Natural killer cell (primary cell): Measurements from ENCODE around the gene ZAP70. TPM values are rescaled to one million over a fixed set of nuclear protein-coding genes. Genes with fewer than 3 reads are reported as not detected.
A peak's percentile ranks its signal among the peaks of the same experiment; 100 is the strongest.

Experiments
- ATAC-seq, 3 donors: fragments of 150-1000 bp in 2 of 3; fragments of 200-7000 bp in 1 of 3; cut with Tn5 transposase; 1 replicate in 1 of 3; 2 replicates in 2 of 3; pipeline ENCODE4 v1.10.0; 2021; ENCODE audit warnings: mild to moderate bottlenecking in 2 of 3, moderate library complexity in 2 of 3
- DNase-seq, 2 donors: peaks; one replicate each; pipeline versions ENCODE4 v3.0.0 to v3.0.0-alpha.2; 2013 to 2021; ENCODE audit warnings: mixed read lengths in 1 of 2
- H3K27ac ChIP-seq: one replicate; pipeline ENCODE4 v1.5.1; 2013; ENCODE audit warnings: mild to moderate bottlenecking, low read length
- H3K27me3 ChIP-seq: one replicate; pipeline ENCODE4 v1.6.1; 2013; ENCODE audit warnings: low read length; ENCODE audit not compliant: control insufficient read depth, insufficient read depth
- H3K36me3 ChIP-seq: one replicate; pipeline ENCODE4 v1.6.1; 2013; ENCODE audit warnings: low read length; ENCODE audit not compliant: control insufficient read depth, insufficient read depth
- H3K4me1 ChIP-seq: one replicate; pipeline ENCODE4 v1.6.1; 2013; ENCODE audit warnings: low read length; ENCODE audit not compliant: control insufficient read depth, insufficient read depth
- H3K4me3 ChIP-seq: one replicate; pipeline ENCODE4 v1.5.1; 2013; ENCODE audit warnings: low read length
- H3K9me3 ChIP-seq: one replicate; pipeline ENCODE4 v1.6.1; 2013; ENCODE audit warnings: low read length; ENCODE audit not compliant: control insufficient read depth, insufficient read depth
- H3K27ac Mint-ChIP-seq, 2 donors: one replicate each; pipeline ENCODE4 v1.8.0; 2022; ENCODE audit warnings: mild to moderate bottlenecking in 2 of 2, mixed read lengths in 2 of 2, moderate library complexity in 1 of 2
- H3K27me3 Mint-ChIP-seq, 2 donors: one replicate each; pipeline ENCODE4 v1.8.0; 2022; ENCODE audit warnings: low read depth in 2 of 2, mixed read lengths in 2 of 2
- H3K36me3 Mint-ChIP-seq: one replicate; pipeline ENCODE4 v1.8.0; 2022; ENCODE audit warnings: mixed read lengths
- H3K4me1 Mint-ChIP-seq, 2 donors: one replicate each; pipeline ENCODE4 v1.8.0; 2022; ENCODE audit warnings: mixed read lengths in 2 of 2
- H3K4me3 Mint-ChIP-seq: one replicate; pipeline ENCODE4 v1.8.0; 2022; ENCODE audit warnings: mild to moderate bottlenecking, moderate library complexity, mixed read lengths
- H3K9me3 Mint-ChIP-seq, 2 donors: one replicate each; pipeline ENCODE4 v1.8.0; 2022; ENCODE audit warnings: mixed read lengths in 2 of 2
- CTCF ChIP-seq: fragments of 200-600 bp; IDR thresholded peaks from one replicate; pipeline ENCODE4 v1.8.0; 2022; ENCODE audit warnings: antibody characterized with exemption
- WGBS: methylation state at CpG from one replicate; pipeline ENCODE4 v1.1.7; 2013; ENCODE audit warnings: missing lambda C conversion rate; ENCODE audit not compliant: insufficient coverage; 5-methylcytosine and 5-hydroxymethylcytosine counted together
- intact Hi-C: fragments of 100-400 bp; cut with micrococcal nuclease; formaldehyde crosslinking; loops from one replicate; pipeline ENCODE4 v1.14.2; 2022
- total RNA-seq, 4 donors: library from RNA; stranded (reverse); fragments of 120-200 nt in 1 of 4; gene quantifications; one replicate each; pipeline versions ENCODE4 v1.2.3 to v1.2.4, GENCODE V29; 2013 to 2022

Gene ZAP70
- total RNA-seq, 3 donors from 2014 or later (not counting 1 experiment from before 2014, with no cell fraction given) = 883 to 1,008 (median 954) TPM

- 90% methylated on average over 17 of the region's 17 CpGs for WGBS
- peaks cover 40% of the 10 kb centered on the region for H3K4me1 ChIP-seq
- intact Hi-C loops = no loop called here
- DNase-seq (no peak), ATAC-seq (no peak)
- peak overlapping the region; percentile 69 for H3K4me3 Mint-ChIP-seq
- TF ChIP-seq CTCF = no peak
- peak overlapping the region; percentile 84 to 87 for H3K27ac Mint-ChIP-seq
- no peaks in the 10 kb centered on the region for H3K27me3 ChIP-seq
- H3K27me3 Mint-ChIP-seq = no peaks in the 10 kb centered on the region
- peak overlapping the region; percentile 11 for H3K4me3 ChIP-seq
- H3K4me1 Mint-ChIP-seq = peaks cover 37 to 45% of the 10 kb centered on the region in 2 donors
- peaks cover 50% of the 10 kb centered on the region for H3K36me3 ChIP-seq
- H3K27ac ChIP-seq = peak overlapping the region; percentile 71
- peaks cover 6% of the 10 kb centered on the region for H3K36me3 Mint-ChIP-seq
- no peaks in the 10 kb centered on the region for H3K9me3 Mint-ChIP-seq
- H3K9me3 ChIP-seq = no peaks in the 10 kb centered on the region
Measured at GRCh38 chr2:97760480-97761049, 47.2 kb downstream of the ZAP70 start.

DNA sequence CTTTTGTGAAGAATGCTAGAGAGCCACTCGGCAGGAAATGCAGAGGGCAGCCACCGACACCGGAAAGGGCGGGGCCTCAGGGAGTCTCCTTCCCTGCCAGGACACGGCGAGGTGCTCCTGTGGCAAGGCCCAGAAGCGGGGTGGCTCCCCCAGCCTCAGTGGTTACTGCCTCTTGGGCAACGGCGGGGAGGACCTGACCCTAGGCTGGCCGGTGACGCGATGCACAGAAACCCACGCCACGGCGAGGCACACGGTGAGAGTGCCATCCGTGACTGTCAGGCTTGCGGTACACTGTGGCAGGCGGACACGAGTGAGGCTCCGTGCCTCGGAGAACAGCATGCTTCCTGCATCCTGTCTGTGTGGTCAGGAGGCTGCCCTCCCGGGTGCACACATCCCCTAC lies 47.8 kb downstream of the ZAP70 start:
- no peaks in the 10 kb centered on the region for H3K9me3 ChIP-seq
- Mint-ChIP-seq H3K27me3 (no peaks in the 10 kb centered on the region), H3K27ac (peak overlapping the region; percentile 84 to 87), H3K36me3 (peaks cover 7% of the 10 kb centered on the region), H3K9me3 (no peaks in the 10 kb centered on the region), H3K4me1 (peaks cover 37 to 45% of the 10 kb centered on the region in 2 donors), H3K4me3 (peak overlapping the region; percentile 69)
- ATAC-seq = peak; percentile 77 to 84 (median 78)
- DNase-seq = peak; percentile 31 to 67
- 46% methylated on average over 23 of the region's 23 CpGs for WGBS
- peak overlapping the region; percentile 11 for H3K4me3 ChIP-seq
- peak overlapping the region; percentile 71 for H3K27ac ChIP-seq
- peaks cover 40% of the 10 kb centered on the region for H3K4me1 ChIP-seq
- H3K27me3 ChIP-seq = no peaks in the 10 kb centered on the region
- H3K36me3 ChIP-seq = peaks cover 50% of the 10 kb centered on the region
- no peak for TF ChIP-seq CTCF
- intact Hi-C loops = no loop called here

DNA sequence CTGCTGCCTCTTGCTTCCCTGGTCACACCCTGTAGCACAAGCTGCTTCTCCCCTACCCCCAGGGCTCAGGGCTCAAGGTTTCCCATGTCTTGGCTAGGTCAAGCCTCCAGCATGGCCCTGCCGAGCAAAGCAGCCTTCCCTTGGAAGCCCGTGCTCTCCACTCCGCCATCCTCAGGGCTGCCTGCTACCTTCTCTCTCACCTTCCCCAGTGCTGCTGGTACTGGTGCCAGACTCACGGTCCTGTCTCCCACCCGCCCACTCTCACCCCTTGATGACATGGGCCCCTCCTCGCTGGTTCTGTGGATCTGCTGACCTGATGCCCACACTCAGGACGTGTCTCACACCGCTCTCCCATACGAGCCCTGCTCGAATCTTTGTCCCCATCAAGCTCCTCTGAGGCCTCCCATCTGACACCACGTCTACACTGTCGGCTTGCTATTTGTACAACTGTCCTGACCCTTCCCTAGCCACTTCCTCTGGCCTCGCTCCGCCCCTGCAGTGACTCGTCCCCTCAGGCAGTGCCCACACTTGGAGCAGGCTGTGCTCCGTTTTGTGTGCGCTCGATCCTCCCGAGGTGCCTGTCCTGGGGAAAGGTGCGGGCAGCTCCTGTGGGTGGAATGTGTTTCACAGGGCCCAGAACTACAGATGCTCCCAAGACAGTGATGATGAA lies 49.9 kb downstream of the ZAP70 start:
- no peak for ATAC-seq
- Mint-ChIP-seq H3K9me3 (no peaks in the 10 kb centered on the region), H3K4me3 (peak overlapping the region; percentile 60), H3K27me3 (no peaks in the 10 kb centered on the region), H3K36me3 (peaks cover 7% of the 10 kb centered on the region), H3K4me1 (peaks cover 37 to 45% of the 10 kb centered on the region in 2 donors), H3K27ac (peak overlapping the region; percentile 84 to 87)
- Histone ChIP-seq H3K27ac (peak overlapping the region; percentile 11), H3K4me3 (no peak overlapping the region), H3K36me3 (peaks cover 38% of the 10 kb centered on the region), H3K27me3 (no peaks in the 10 kb centered on the region), H3K4me1 (peaks cover 40% of the 10 kb centered on the region), H3K9me3 (no peaks in the 10 kb centered on the region)
- DNase-seq = no peak
- WGBS = 83% methylated on average over 20 of the region's 20 CpGs
- intact Hi-C loops = no loop called here
- no peak for TF ChIP-seq CTCF
